GM21528 (cell line): Measurements from ENCODE around the gene SLC5A8.

ENCODE experiments used
- ATAC-seq: cut with Tn5 transposase; IDR thresholded peaks from one replicate; pipeline ENCODE4 v1.9.1; 2021; ENCODE audit warnings: mild to moderate bottlenecking, moderate library complexity; ENCODE audit not compliant: unreplicated experiment, low FRiP score

The SLC5A8 gene

GRCh38 chr12:101209319-101210302 lies at the start of gene SLC5A8:
Gene SLC5A8 (minus strand): TSS chr12:101210238. CDS start chr12:101209848, 390 bp downstream.
- no peak for ATAC-seq

DNA sequence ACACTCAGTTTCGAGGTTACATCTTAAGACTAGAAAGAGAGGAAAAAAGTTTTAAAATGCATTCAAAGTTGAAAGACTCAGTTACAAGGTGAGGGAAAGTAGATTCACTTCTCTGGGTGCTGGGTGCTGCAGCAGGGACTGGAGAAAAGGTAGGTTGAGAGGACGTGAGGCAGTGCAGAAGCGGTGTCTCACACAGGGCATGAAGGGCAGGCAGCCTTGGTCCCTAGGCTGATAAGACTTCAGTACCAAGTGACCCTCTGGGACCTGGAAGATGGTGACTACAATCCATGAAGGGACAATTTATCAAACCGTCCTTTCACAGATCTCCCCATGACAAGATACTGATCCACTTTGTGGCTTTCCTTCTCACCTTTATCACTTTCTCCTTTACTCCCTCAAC lies 47.3 kb upstream of the SLC5A8 start:
- ATAC-seq: no peak

GRCh38 chr12:101256266-101256665 lies 46.2 kb upstream of the SLC5A8 start:
- ATAC-seq: no peak

DNA sequence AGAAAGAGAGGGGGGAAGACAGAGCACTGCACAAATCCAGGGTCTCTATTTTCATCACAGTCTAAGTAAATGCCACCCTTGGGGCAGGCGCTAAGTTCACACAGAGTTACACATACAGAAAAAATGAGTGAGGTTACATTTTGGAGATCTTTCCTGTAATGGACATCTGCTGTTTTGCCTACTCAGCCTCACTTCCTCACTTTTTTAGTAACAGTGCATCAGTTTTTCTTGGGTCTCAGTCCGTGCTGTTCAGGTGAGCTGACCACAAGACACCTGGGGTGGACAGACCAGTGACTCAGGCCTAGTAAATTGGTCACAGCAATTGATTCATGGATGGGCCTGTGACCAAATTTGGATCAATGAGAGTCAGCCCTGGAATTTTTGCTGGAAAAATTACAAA lies 33.6 kb upstream of the SLC5A8 start:
- no peak for ATAC-seq

GRCh38 chr12:101243074-101243473 lies 33.0 kb upstream of the SLC5A8 start:
- no peak for ATAC-seq

- no peak for ATAC-seq
Observed at GRCh38 chr12:101238800-101239329, 28.8 kb upstream of the SLC5A8 start.

GRCh38 chr12:101238306-101238705 lies 28.3 kb upstream of the SLC5A8 start:
- no peak for ATAC-seq

DNA sequence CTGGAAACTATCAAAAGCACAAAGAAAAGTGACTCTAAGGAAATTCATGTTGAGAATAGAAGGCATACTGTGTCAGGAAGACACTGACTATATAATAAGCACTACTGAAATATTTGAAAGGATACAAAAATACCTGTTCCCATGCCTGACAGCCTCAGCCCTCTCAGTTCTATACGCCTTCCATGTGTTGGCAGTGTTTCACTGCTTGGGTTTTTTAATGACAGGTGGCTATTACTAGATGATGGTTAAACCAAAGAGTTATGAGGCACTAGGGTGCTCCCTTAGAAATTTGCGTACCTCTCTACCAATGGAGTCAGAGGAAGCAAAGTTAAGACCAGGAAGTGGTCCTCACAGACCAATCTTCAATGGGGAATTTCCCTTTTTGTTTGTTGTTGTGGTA lies 25.6 kb upstream of the SLC5A8 start:
- no peak for ATAC-seq

- ATAC-seq: no peak
Observed at GRCh38 chr12:101231636-101232035, 21.6 kb upstream of the SLC5A8 start.

DNA sequence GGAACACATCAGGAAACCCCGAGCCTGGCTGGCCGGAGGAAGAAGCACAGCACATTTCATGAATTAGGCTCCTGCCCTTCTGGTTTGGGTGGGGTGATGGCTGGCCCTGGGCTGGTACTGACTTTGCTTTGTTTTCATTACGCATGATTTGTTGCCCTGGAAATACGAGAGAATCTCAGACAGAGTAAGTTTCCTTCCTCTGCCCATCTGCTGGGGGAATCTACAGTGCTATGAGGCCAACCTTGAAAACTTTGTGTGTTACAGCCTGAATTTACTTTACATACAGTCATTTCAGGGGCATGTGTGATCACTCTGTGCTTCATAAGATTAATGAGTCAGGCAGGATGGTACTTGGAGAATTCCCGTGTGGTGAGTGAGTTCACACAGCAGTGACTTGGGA lies 20.5 kb upstream of the SLC5A8 start:
- ATAC-seq: no peak

GRCh38 chr12:101229841-101230241 lies 19.8 kb upstream of the SLC5A8 start:
- ATAC-seq: no peak

GRCh38 chr12:101221301-101221700 lies 11.3 kb upstream of the SLC5A8 start:
- ATAC-seq: no peak

GRCh38 chr12:101216810-101217209 lies 6.8 kb upstream of the SLC5A8 start:
- no peak for ATAC-seq

DNA sequence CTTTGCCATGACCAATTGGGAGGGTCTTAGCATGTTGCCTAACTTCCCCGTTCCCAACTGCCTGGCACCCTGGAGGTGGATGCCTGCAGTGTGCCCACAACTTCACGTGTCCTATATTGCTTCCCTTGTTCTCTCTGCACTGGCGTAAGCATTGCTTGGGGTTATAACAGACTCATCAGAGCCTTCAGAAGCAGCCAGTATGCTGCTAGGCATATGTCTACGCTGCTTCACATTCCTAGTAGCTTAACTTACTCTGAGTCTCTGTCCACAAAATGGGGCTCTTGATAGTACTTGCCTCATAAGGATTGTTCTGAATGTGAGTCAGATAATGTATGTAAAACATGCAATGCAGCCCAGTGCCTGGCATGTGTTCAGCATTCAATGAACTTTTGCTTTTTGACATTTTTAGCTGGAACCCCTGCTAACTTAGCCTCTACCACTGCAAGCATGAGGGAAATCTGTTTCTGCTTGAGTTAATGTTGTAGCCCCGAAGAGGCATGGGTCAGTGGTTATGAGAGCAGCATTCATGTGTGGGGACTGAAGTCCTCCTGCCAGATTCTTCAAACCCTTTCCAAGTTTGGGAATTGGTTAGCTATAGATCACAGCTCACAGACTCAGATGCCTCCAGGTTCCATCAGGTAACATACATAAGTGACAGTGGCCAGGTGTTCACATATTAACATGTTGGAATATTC lies 2.8 kb downstream of the SLC5A8 start:
- no peak for ATAC-seq

- ATAC-seq: no peak
Observed at GRCh38 chr12:101204602-101205304, 5.3 kb downstream of the SLC5A8 start.

GRCh38 chr12:101200824-101201223 lies 9.2 kb downstream of the SLC5A8 start:
- no peak for ATAC-seq

DNA sequence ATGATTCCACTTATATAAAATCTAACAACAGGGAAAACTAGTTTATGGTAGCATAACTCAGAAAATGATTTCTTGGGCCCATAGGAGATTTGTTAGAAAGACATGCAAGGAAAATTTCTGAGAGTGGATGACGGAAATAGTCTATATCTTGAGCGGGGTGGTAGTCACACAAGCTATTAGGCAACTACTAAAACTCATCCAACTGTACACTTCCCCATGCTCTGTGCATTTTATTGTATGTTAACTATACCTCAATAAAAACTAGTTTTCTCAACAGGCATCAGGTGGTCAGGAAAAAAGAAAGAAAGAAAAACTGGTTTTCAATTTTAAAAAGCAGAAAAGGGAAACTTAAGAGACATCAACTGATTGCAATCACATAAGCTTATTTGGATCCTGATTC lies 9.9 kb downstream of the SLC5A8 start:
- ATAC-seq: no peak

- no peak for ATAC-seq
Observed at GRCh38 chr12:101186291-101186690, 23.7 kb downstream of the SLC5A8 start.

GRCh38 chr12:101181776-101182175 lies 28.3 kb downstream of the SLC5A8 start:
- no peak for ATAC-seq

DNA sequence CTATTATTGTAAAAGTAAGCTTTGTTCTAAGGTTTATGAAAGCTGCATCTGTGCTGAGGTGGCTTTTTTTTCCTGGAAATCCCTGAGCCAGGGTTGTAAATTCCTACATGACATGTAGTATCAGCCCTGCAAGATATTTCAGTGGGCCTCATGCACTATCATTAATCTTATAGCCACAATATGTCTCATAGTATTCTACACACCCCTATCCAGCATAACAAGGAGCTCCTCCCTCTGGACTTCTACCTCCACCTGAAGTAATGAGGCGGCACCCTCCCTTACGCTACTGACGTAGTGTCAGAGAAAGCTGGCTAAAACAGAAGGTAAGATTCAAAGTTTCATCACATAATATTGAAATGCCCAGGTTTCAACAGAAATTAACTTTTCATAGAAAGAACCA lies 35.5 kb downstream of the SLC5A8 start:
- no peak for ATAC-seq
